ENCODE results near the gene KLRK1. TPM values are rescaled to one million over a fixed set of nuclear protein-coding genes. Genes with fewer than 3 reads are reported as not detected.

KLRK1 gene
- total RNA-seq, 4 donors from 2014 or later: 1.1 to 6.4 (median 3.8) TPM

DNA sequence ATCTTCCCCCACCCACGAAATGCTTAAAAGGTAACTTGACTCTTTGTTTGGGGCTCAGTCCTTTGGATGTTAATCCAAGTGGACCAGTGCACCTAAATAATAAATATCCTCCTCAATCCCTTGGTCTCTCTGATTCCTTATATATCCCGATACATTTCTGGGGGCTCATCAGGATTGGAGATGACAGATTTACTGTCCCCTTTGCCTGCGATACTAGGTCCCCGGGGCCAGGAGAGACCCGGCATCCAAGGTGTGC lies 26.3 kb downstream of the KLRK1 start:
- Histone ChIP-seq H3K27ac (peak overlapping the region in 2 of 3 donors; percentile 94 to 99), H3K4me3 (replicated peaks in 1 of 3) (no peak overlapping the region), H3K9me3 (no peaks in the 10 kb centered on the region), H3K36me3 (no peaks in the 10 kb centered on the region), H3K27me3 (no peaks in the 10 kb centered on the region), H3K4me1 (peaks cover 18 to 20% of the 10 kb centered on the region in 2 donors)
- WGBS, 2 donors: 78 to 87% methylated on average over 5 of the region's 5 CpGs
- intact Hi-C loops (cut with DNase I): no loop called here
- DNase-seq: no peak
- no peak for TF ChIP-seq POLR2A (IDR thresholded peaks at IDR 0.05)
- TF ChIP-seq, protein P1, sequence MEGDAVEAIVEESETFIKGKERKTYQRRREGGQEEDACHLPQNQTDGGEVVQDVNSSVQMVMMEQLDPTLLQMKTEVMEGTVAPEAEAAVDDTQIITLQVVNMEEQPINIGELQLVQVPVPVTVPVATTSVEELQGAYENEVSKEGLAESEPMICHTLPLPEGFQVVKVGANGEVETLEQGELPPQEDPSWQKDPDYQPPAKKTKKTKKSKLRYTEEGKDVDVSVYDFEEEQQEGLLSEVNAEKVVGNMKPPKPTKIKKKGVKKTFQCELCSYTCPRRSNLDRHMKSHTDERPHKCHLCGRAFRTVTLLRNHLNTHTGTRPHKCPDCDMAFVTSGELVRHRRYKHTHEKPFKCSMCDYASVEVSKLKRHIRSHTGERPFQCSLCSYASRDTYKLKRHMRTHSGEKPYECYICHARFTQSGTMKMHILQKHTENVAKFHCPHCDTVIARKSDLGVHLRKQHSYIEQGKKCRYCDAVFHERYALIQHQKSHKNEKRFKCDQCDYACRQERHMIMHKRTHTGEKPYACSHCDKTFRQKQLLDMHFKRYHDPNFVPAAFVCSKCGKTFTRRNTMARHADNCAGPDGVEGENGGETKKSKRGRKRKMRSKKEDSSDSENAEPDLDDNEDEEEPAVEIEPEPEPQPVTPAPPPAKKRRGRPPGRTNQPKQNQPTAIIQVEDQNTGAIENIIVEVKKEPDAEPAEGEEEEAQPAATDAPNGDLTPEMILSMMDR (IDR thresholded peaks at IDR 0.05): no peak

DNA sequence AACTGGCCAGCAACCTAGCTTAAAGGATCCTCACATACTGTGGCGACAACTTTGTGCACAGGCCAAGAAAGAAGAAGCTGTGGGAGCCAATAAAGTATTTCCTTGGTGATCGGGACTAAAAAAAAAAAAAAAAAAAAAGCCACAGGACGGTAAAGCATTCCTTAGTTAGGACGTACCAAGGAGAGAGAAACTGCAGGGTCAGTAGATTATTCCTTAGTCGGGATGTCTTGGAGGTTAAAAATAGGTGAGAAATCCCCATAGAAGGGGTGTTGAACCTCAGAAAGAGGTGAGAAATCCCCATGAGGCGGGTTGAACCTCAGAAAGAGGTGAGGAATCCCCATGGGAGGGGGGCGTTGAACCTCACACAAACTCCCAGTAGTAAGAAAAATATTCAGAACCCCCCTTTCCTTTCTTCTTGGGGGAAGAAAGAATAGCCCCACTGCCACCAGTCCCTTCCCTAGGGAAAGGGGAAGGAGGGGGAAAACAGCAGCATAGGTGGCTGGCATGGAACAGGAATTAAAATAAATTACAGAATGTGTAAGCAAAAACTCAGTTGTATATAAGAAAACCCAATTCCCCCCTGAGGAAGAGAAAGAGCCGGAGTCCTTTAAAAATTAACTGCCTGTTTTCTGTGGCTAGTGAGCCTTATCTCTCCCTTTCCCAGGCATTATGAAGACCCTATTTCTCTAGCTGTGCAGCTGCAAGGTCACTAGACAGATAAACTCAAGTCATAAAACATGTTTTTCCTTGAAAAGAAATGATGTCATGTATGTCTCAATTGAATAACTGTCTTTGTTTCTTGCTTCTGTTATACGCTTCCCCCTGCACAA lies 26.8 kb downstream of the KLRK1 start:
- Histone ChIP-seq H3K4me1 (peaks cover 18 to 20% of the 10 kb centered on the region in 2 donors), H3K4me3 (replicated peaks in 1 of 3) (no peak overlapping the region), H3K9me3 (no peaks in the 10 kb centered on the region), H3K27ac (peak overlapping the region in 1 of 3 donors; percentile 18), H3K36me3 (no peaks in the 10 kb centered on the region), H3K27me3 (no peaks in the 10 kb centered on the region)
- intact Hi-C loops (cut with DNase I): no loop called here
- no peak for DNase-seq
- TF ChIP-seq POLR2A (IDR thresholded peaks at IDR 0.05): no peak
- TF ChIP-seq, protein P1 (IDR thresholded peaks at IDR 0.05): no peak
- WGBS, 2 donors: 72 to 76% methylated on average over 9 of the region's 9 CpGs

DNA sequence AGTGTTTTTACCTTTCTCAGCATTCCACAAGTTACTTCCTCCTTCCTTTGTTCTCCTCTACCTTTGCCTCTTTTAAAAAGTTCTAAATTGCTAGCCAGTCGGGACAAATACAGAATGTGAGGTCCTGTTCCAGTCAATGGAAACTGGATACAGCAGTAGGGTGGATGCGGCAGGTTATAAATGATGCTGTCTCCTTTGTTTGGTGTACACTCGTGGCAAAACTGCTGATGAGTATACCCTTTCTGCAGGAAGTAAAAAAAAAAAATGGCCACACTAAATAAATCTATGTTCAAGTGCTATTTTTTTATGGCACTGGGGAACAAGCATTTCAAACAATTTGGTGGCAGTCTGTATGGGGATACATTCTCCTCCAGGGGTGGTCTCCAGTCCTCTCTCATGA lies 27.5 kb downstream of the KLRK1 start:
- DNase-seq: no peak
- WGBS, 2 donors: 74 to 87% methylated on average over 3 of the region's 3 CpGs
- intact Hi-C loops (cut with DNase I): no loop called here
- H3K4me3 ChIP-seq (replicated peaks in 1 of 3): no peak overlapping the region
- no peak overlapping the region for H3K27ac ChIP-seq
- H3K4me1 ChIP-seq: peaks cover 18 to 20% of the 10 kb centered on the region in 2 donors
- no peak for TF ChIP-seq POLR2A (IDR thresholded peaks at IDR 0.05)
- TF ChIP-seq, protein P1 (IDR thresholded peaks at IDR 0.05): no peak
- H3K9me3 ChIP-seq: no peaks in the 10 kb centered on the region
- H3K36me3 ChIP-seq: no peaks in the 10 kb centered on the region
- no peaks in the 10 kb centered on the region for H3K27me3 ChIP-seq

DNA sequence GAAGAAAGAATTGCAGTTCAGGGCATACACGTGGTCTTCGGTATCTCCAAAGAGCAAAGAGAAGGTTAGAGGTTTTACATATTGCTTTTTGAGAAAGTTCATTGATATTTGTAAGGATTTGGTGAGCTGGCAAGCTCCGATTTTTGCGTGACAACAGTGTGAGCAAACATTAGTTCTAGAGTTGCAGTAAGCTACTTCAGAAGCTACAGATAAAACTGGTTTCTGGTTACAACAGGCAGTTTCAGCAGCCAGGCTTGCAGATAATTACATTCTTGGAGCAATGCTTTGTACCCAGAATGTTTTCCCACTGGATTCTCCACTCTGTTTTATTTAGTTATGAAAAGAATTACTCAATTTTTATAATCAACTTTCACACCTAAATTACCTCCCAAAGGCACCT lies 28.2 kb downstream of the KLRK1 start:
- intact Hi-C loops (cut with DNase I): no loop called here
- WGBS, 2 donors: 69 to 72% methylated on average over 4 of the region's 4 CpGs
- Histone ChIP-seq H3K4me1 (peaks cover 15 to 18% of the 10 kb centered on the region in 2 donors), H3K27me3 (no peaks in the 10 kb centered on the region), H3K27ac (no peak overlapping the region), H3K9me3 (no peaks in the 10 kb centered on the region), H3K36me3 (no peaks in the 10 kb centered on the region), H3K4me3 (replicated peaks in 1 of 3) (no peak overlapping the region)
- no peak for DNase-seq
- TF ChIP-seq, protein P1 (IDR thresholded peaks at IDR 0.05): no peak
- TF ChIP-seq POLR2A (IDR thresholded peaks at IDR 0.05): no peak

DNA sequence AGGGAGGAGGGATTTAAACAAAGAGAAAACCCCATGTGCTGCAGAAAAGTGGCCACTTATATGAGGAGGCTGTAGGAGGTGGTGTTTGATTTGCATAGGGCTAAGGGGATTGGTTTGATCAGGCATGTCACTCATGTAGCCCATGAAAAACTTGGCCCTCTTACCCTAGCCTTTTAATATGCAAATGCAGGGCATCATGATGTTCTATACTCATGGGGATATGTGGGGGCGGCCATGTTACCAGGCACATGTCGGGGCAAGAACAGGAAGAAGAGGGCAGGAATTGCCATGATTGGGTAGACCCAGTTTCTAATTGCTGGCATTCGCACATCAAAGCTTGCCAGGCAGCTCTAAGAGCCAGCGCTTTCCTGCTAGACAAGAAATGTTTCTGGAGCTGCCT lies 28.8 kb downstream of the KLRK1 start:
- H3K4me1 ChIP-seq: peaks cover 10 to 12% of the 10 kb centered on the region in 2 donors
- TF ChIP-seq, protein P1 (IDR thresholded peaks at IDR 0.05): no peak
- no peak for TF ChIP-seq POLR2A (IDR thresholded peaks at IDR 0.05)
- no peak for DNase-seq
- H3K4me3 ChIP-seq (replicated peaks in 1 of 3): no peak overlapping the region
- H3K27ac ChIP-seq: no peak overlapping the region
- no peaks in the 10 kb centered on the region for H3K27me3 ChIP-seq
- 90 to 95% methylated on average over 4 of the region's 4 CpGs for WGBS, 2 donors
- intact Hi-C loops (cut with DNase I): no loop called here
- H3K9me3 ChIP-seq: no peaks in the 10 kb centered on the region
- H3K36me3 ChIP-seq: no peaks in the 10 kb centered on the region
